Kidney (tissue), 14 donors: ENCODE results near the gene EPB41L5. TPM values are rescaled to one million over a fixed set of nuclear protein-coding genes. Genes with fewer than 3 reads are reported as not detected.
A peak's percentile ranks its signal among the peaks of the same experiment; 100 is the strongest.

Experiments
- DNase-seq, 5 donors: peaks; one replicate each; pipeline ENCODE4 v3.0.0-alpha.2; 2013 to 2020
- FAIRE-seq: peaks from 2 replicates; lab custom pipeline; 2012; peaks lifted over from hg19 to GRCh38; lab: Jason Lieb, UNC
- H3K27ac ChIP-seq, 2 donors: one replicate each; pipeline ENCODE4 v1.7.0; 2013; ENCODE audit warnings: low read depth in 2 of 2, low read length in 2 of 2, inconsistent platforms in 1 of 2
- H3K27me3 ChIP-seq: one replicate; pipeline ENCODE4 v1.7.1; 2013; ENCODE audit warnings: low read length, inconsistent platforms; ENCODE audit not compliant: control insufficient read depth, insufficient read depth
- H3K36me3 ChIP-seq, 3 donors: one replicate each; pipeline versions ENCODE4 v1.7.0 to v1.7.1; 2013; ENCODE audit warnings: low read length in 3 of 3, control low read depth in 1 of 3, inconsistent platforms in 1 of 3; ENCODE audit not compliant: insufficient read depth in 3 of 3, control insufficient read depth in 2 of 3
- H3K4me1 ChIP-seq, 3 donors: one replicate each; pipeline versions ENCODE4 v1.7.0 to v1.7.1; 2013; ENCODE audit warnings: low read length in 3 of 3, inconsistent platforms in 1 of 3, low read depth in 1 of 3; ENCODE audit not compliant: control insufficient read depth in 2 of 3, insufficient read depth in 2 of 3
- H3K4me3 ChIP-seq, 3 donors: one replicate each; pipeline versions ENCODE4 v1.7.0 to v1.8.1; 2013; ENCODE audit warnings: low read length in 3 of 3, control low read depth in 1 of 3, inconsistent platforms in 1 of 3
- H3K9ac ChIP-seq, 3 donors: one replicate each; pipeline versions ENCODE4 v1.7.0 to v1.7.1; 2013; ENCODE audit warnings: low read length in 3 of 3, control low read depth in 1 of 3, inconsistent platforms in 1 of 3
- H3K9me3 ChIP-seq, 3 donors: one replicate each; pipeline versions ENCODE4 v1.7.0 to v1.7.1; 2013; ENCODE audit warnings: low read length in 3 of 3, control low read depth in 1 of 3, inconsistent platforms in 1 of 3; ENCODE audit not compliant: control insufficient read depth in 2 of 3, insufficient read depth in 1 of 3
- CTCF ChIP-seq: IDR thresholded peaks from 3 replicates; pipeline ENCODE4 v1.5.1; 2012; ENCODE audit warnings: mild to moderate bottlenecking, moderate library complexity, borderline replicate concordance; ENCODE audit not compliant: insufficient read depth; ENCODE audit errors: extremely low read depth
- intact Hi-C: fragments of 100-400 bp; cut with DNase I; formaldehyde crosslinking; loops from one replicate; pipeline ENCODE4 v1.11.1; 2022
- polyA plus RNA-seq: library from polyadenylated mRNA; stranded (reverse); fragments of 350-450 nt; fragmentation: Illumina TruSeq; extraction: RNeasy Lipid Tissue Mini Kit (QIAGEN cat#74804); gene quantifications from one replicate; pipeline ENCODE4 v1.2.3, GENCODE V29; 2014; ENCODE audit warnings: low read depth, low replicate concordance; ENCODE audit not compliant: insufficient read depth
- total RNA-seq: library from RNA; stranded (reverse); fragmentation: NEBNext Ultra II Directional; extraction: Animal tissue kit (Norgen Biotek cat#: 25700); gene quantifications from one replicate; pipeline ENCODE4 v1.2.1, GENCODE V29; 2021
- donor health status: control.
- donor health status: control.
- donor health status: control.
- donor health status: control.
- donor health status: control.
- donor health status: DM: yes; HTN: yes; CAD: no.
- donor health status: Normal renal cell carcinoma (clear cell type).

Gene EPB41L5
- total and polyA plus RNA-seq, 2 donors from 2014 or later, result 28.2 to 49.4 TPM

- FAIRE-seq (no peak), DNase-seq (no peak)
- H3K36me3 ChIP-seq, result no peaks in the 10 kb centered on the region
- intact Hi-C loops, result no loop called here
- H3K9me3 ChIP-seq, result no peaks in the 10 kb centered on the region
- no peak overlapping the region for H3K27ac ChIP-seq
- no peak for TF ChIP-seq CTCF
- H3K9ac ChIP-seq, result no peak overlapping the region
- no peak overlapping the region for H3K4me3 ChIP-seq
- no peaks in the 10 kb centered on the region for H3K27me3 ChIP-seq
- H3K4me1 ChIP-seq, result peaks cover 0 to 18% (median 10%) of the 10 kb centered on the region in 3 donors
Measured at GRCh38 chr2:120220756-120221155, 207.9 kb downstream of the EPB41L5 start.

GRCh38 chr2:120221616-120222015, 208.7 kb downstream of the EPB41L5 start:
- Histone ChIP-seq H3K36me3 (no peaks in the 10 kb centered on the region), H3K4me3 (peak overlapping the region in 1 of 3 donors; percentile 77), H3K9me3 (no peaks in the 10 kb centered on the region), H3K9ac (no peak overlapping the region), H3K27ac (no peak overlapping the region), H3K4me1 (peaks cover 0 to 18% (median 10%) of the 10 kb centered on the region in 3 donors), H3K27me3 (no peaks in the 10 kb centered on the region)
- intact Hi-C loops, result no loop called here
- DNase-seq (peak in 1 of 5 donors; percentile 15), FAIRE-seq (no peak)
- TF ChIP-seq CTCF, result no peak

GRCh38 chr2:120222186-120223033, 209.5 kb downstream of the EPB41L5 start:
- TF ChIP-seq CTCF, result no peak
- Histone ChIP-seq H3K36me3 (no peaks in the 10 kb centered on the region), H3K9ac (peak overlapping the region in 1 of 3 donors; percentile 34), H3K27me3 (no peaks in the 10 kb centered on the region), H3K9me3 (no peaks in the 10 kb centered on the region), H3K27ac (peak overlapping the region; percentile 94 to 97), H3K4me1 (peaks cover 0 to 18% (median 10%) of the 10 kb centered on the region in 3 donors), H3K4me3 (peak overlapping the region; percentile 43 to 77 (median 52))
- FAIRE-seq (no peak), DNase-seq (peak in 1 of 5 donors; percentile 76)
- intact Hi-C loops, result no loop called here
